CD8-positive, alpha-beta memory T cell (primary cell): ENCODE measurements around the gene ACTRT2. TPM values are rescaled to one million over a fixed set of nuclear protein-coding genes. Genes with fewer than 3 reads are reported as not detected.

Experiments
- CTCF ChIA-PET: fragments of 350-600 bp; sonication (Branson Sonifier 250); formaldehyde crosslinking; loops from one replicate; lab custom pipeline; 2021; ENCODE audit warnings: antibody characterized with exemption; lab: Charles Lee
- POLR2A ChIA-PET: fragments of 350-600 bp; sonication (Branson Sonifier 250); formaldehyde crosslinking; loops from one replicate; lab custom pipeline; 2021; ENCODE audit warnings: antibody characterized with exemption; lab: Charles Lee
- DNase-seq, 5 donors: peaks; one replicate each; pipeline versions ENCODE4 v3.0.0 to v3.0.0-alpha.2; 2020 to 2022; ENCODE audit warnings: mixed read lengths in 1 of 5
- H3K27ac ChIP-seq: one replicate; pipeline ENCODE4 v1.7.0; 2013; ENCODE audit warnings: low read depth, mild to moderate bottlenecking, low read length, moderate library complexity
- H3K27me3 ChIP-seq: 2 replicates; pipeline ENCODE4 v1.7.0; 2013; ENCODE audit warnings: low read length, mild to moderate bottlenecking; ENCODE audit not compliant: insufficient read depth, poor library complexity, severe bottlenecking
- H3K36me3 ChIP-seq: 2 replicates; pipeline ENCODE4 v1.7.0; 2013; ENCODE audit warnings: mild to moderate bottlenecking, low read length, moderate library complexity; ENCODE audit not compliant: insufficient read depth
- H3K4me1 ChIP-seq: 2 replicates; pipeline ENCODE4 v1.7.0; 2013; ENCODE audit warnings: mild to moderate bottlenecking, low read length, moderate library complexity; ENCODE audit not compliant: insufficient read depth
- H3K4me3 ChIP-seq: 2 replicates; pipeline ENCODE4 v1.7.0; 2013; ENCODE audit warnings: mild to moderate bottlenecking, low read length
- H3K9me3 ChIP-seq: 2 replicates; pipeline ENCODE4 v1.7.0; 2013; ENCODE audit warnings: mild to moderate bottlenecking, low read length
- H3K27ac Mint-ChIP-seq, 8 donors: one replicate each; pipeline ENCODE4 v1.8.0; 2020 to 2021; ENCODE audit warnings: mixed read lengths in 8 of 8, mild to moderate bottlenecking in 6 of 8, inconsistent platforms in 3 of 8, moderate library complexity in 3 of 8
- H3K27me3 Mint-ChIP-seq, 2 donors: one replicate each; pipeline ENCODE4 v1.8.0; 2020 to 2021; ENCODE audit warnings: mixed read lengths in 2 of 2, mild to moderate bottlenecking in 1 of 2, moderate library complexity in 1 of 2
- H3K36me3 Mint-ChIP-seq, 3 donors: one replicate each; pipeline ENCODE4 v1.8.0; 2020 to 2021; ENCODE audit warnings: mixed read lengths in 3 of 3, inconsistent platforms in 1 of 3, mild to moderate bottlenecking in 1 of 3
- H3K4me1 Mint-ChIP-seq, 3 donors: one replicate each; pipeline ENCODE4 v1.8.0; 2020 to 2021; ENCODE audit warnings: mixed read lengths in 3 of 3, inconsistent platforms in 1 of 3, mild to moderate bottlenecking in 1 of 3
- H3K4me3 Mint-ChIP-seq, 7 donors: one replicate each; pipeline ENCODE4 v1.8.0; 2020 to 2021; ENCODE audit warnings: mixed read lengths in 7 of 7, mild to moderate bottlenecking in 6 of 7, moderate library complexity in 4 of 7, inconsistent platforms in 2 of 7
- H3K9me3 Mint-ChIP-seq, 5 donors: one replicate each; pipeline ENCODE4 v1.8.0; 2020 to 2022; ENCODE audit warnings: mixed read lengths in 5 of 5, mild to moderate bottlenecking in 3 of 5, moderate library complexity in 2 of 5, inconsistent platforms in 1 of 5
- polyA plus RNA-seq: library from polyadenylated mRNA; unstranded; fragments of 300-500 nt; fragmentation: Illumina TruSeq; gene quantifications from one replicate; pipeline ENCODE4 v1.2.3, GENCODE V29; 2021
- total RNA-seq, 2 experiments: library from RNA; stranded (reverse); gene quantifications; one replicate each; pipeline ENCODE4 v1.2.3, GENCODE V29; 2021

The ACTRT2 gene
- total and polyA plus RNA-seq, 3 experiments from 2014 or later, result not detected

DNA sequence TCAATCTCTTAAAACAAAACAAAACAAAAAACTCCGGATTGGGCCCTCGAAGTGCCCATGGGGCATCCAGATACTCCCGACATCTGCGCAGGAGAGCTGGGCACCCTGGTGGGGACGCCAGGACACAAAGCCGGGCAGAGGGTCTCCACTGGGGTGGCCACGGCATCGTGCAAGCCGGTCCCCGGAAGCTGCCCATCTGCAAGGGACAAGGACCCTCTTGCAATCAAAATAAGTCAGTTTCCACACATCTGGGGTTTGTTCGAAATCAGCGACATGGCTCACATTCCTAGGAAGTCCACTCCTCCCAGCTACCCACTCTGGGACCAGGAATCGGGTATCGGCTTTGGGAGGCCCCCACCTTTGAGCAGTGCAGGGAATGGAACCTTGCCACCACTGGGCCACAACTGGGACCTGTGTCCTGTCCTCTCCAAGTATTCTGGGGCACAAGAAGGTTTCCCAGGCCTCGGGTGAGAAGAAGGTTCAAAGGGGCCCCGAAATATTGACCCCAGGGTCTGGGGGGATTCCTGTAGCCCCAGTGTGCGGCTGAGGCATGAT is 43.1 kb downstream of the ACTRT2 start:
- H3K27me3 Mint-ChIP-seq, result peaks cover 2 to 17% of the 10 kb centered on the region in 2 donors
- Histone ChIP-seq H3K4me3 (no peak overlapping the region), H3K9me3 (no peaks in the 10 kb centered on the region), H3K4me1 (no peaks in the 10 kb centered on the region), H3K27ac (no peak overlapping the region), H3K36me3 (no peaks in the 10 kb centered on the region), H3K27me3 (no peaks in the 10 kb centered on the region)
- H3K36me3 Mint-ChIP-seq, result no peaks in the 10 kb centered on the region
- H3K4me3 Mint-ChIP-seq, result no peak overlapping the region
- ChIA-PET POLR2A (no interaction called here), CTCF (no interaction called here)
- H3K9me3 Mint-ChIP-seq, result no peaks in the 10 kb centered on the region
- no peak overlapping the region for H3K27ac Mint-ChIP-seq
- DNase-seq, result peak in 1 of 5 donors; percentile 15
- peaks cover 1 to 4% (median 3%) of the 10 kb centered on the region in 3 donors for H3K4me1 Mint-ChIP-seq

DNA sequence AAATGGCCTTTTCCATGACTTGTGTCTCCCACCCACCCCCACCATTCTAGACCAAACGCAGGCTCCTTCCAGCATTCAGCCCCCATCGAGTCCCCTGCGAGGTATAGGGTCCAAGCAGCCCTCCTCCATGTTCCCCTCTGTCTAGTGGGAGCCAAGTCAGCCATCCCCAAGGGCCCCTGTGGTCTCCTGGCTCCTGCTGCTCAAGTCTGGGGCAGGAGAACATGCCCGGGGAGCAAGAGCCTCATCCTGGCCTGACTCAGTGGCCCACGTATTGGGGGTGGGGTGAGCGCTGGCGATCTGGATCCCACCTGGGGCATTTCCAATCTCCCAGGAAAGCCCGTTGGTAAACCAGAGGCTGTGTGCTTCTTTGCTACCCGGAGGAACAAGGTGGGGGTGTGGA is 43.6 kb downstream of the ACTRT2 start:
- H3K27ac ChIP-seq, result no peak overlapping the region
- Mint-ChIP-seq H3K9me3 (no peaks in the 10 kb centered on the region), H3K27me3 (peaks cover 2 to 17% of the 10 kb centered on the region in 2 donors), H3K36me3 (no peaks in the 10 kb centered on the region), H3K27ac (no peak overlapping the region), H3K4me1 (peaks cover 1 to 4% (median 3%) of the 10 kb centered on the region in 3 donors), H3K4me3 (peak overlapping the region in 1 of 7 donors; percentile 8)
- ChIA-PET POLR2A (no interaction called here), CTCF (no interaction called here)
- no peak overlapping the region for H3K4me3 ChIP-seq
- H3K27me3 ChIP-seq, result no peaks in the 10 kb centered on the region
- H3K36me3 ChIP-seq, result no peaks in the 10 kb centered on the region
- H3K9me3 ChIP-seq, result no peaks in the 10 kb centered on the region
- H3K4me1 ChIP-seq, result no peaks in the 10 kb centered on the region
- peak in 1 of 5 donors; percentile 40 for DNase-seq

GRCh38 chr1:3065396-3065795 is 44.1 kb downstream of the ACTRT2 start:
- Histone ChIP-seq H3K27ac (no peak overlapping the region), H3K9me3 (no peaks in the 10 kb centered on the region), H3K36me3 (no peaks in the 10 kb centered on the region), H3K4me3 (no peak overlapping the region), H3K27me3 (no peaks in the 10 kb centered on the region), H3K4me1 (no peaks in the 10 kb centered on the region)
- peaks cover 2 to 17% of the 10 kb centered on the region in 2 donors for H3K27me3 Mint-ChIP-seq
- no peaks in the 10 kb centered on the region for H3K9me3 Mint-ChIP-seq
- CTCF ChIA-PET, result no interaction called here
- no peaks in the 10 kb centered on the region for H3K36me3 Mint-ChIP-seq
- no peak overlapping the region for H3K4me3 Mint-ChIP-seq
- H3K4me1 Mint-ChIP-seq, result peaks cover 1 to 4% (median 3%) of the 10 kb centered on the region in 3 donors
- peak in 1 of 5 donors; percentile 8 for DNase-seq
- H3K27ac Mint-ChIP-seq, result no peak overlapping the region
- POLR2A ChIA-PET, result no interaction called here

DNA sequence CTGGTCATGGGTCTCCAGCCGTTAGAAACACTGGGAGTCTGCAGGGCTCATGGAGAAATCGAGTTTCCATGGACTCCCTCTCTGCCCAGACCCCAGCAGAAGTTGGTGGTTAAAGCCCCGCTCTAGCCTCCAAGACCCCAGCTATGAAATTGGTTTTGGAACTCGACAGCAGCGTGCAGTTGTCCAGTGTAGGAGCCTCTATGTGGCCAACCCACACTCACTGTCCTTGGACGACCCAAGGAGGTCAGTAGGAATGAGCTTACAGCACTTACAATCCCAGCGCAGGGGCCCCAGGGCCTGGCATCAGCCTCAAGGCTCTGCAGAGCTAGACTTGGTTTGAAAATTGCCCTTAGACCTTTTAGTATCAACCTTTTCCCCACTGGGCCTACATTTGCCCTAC is 44.5 kb downstream of the ACTRT2 start:
- H3K36me3 ChIP-seq, result no peaks in the 10 kb centered on the region
- H3K27ac ChIP-seq, result no peak overlapping the region
- Mint-ChIP-seq H3K27me3 (peaks cover 2 to 15% of the 10 kb centered on the region in 2 donors), H3K4me1 (peaks cover 1 to 4% (median 3%) of the 10 kb centered on the region in 3 donors), H3K36me3 (no peaks in the 10 kb centered on the region), H3K27ac (no peak overlapping the region), H3K9me3 (no peaks in the 10 kb centered on the region), H3K4me3 (peak overlapping the region in 1 of 7 donors; percentile 40)
- ChIA-PET CTCF (no interaction called here), POLR2A (no interaction called here)
- H3K27me3 ChIP-seq, result no peaks in the 10 kb centered on the region
- no peaks in the 10 kb centered on the region for H3K9me3 ChIP-seq
- H3K4me3 ChIP-seq, result no peak overlapping the region
- DNase-seq, result peak in 1 of 5 donors; percentile 6
- no peaks in the 10 kb centered on the region for H3K4me1 ChIP-seq

GRCh38 chr1:3066250-3066711 is 45.0 kb downstream of the ACTRT2 start:
- DNase-seq, result peak in 1 of 5 donors; percentile 33
- Histone ChIP-seq H3K4me1 (no peaks in the 10 kb centered on the region), H3K4me3 (no peak overlapping the region), H3K27me3 (no peaks in the 10 kb centered on the region), H3K9me3 (no peaks in the 10 kb centered on the region), H3K36me3 (no peaks in the 10 kb centered on the region), H3K27ac (no peak overlapping the region)
- H3K9me3 Mint-ChIP-seq, result no peaks in the 10 kb centered on the region
- no peaks in the 10 kb centered on the region for H3K36me3 Mint-ChIP-seq
- peak overlapping the region in 1 of 7 donors; percentile 40 for H3K4me3 Mint-ChIP-seq
- POLR2A ChIA-PET, result no interaction called here
- H3K4me1 Mint-ChIP-seq, result peaks cover 1 to 4% (median 3%) of the 10 kb centered on the region in 3 donors
- no peak overlapping the region for H3K27ac Mint-ChIP-seq
- CTCF ChIA-PET, result no interaction called here
- H3K27me3 Mint-ChIP-seq, result peaks cover 2 to 15% of the 10 kb centered on the region in 2 donors

- Mint-ChIP-seq H3K9me3 (no peaks in the 10 kb centered on the region), H3K36me3 (no peaks in the 10 kb centered on the region), H3K27ac (no peak overlapping the region), H3K27me3 (peaks cover 3 to 15% of the 10 kb centered on the region in 2 donors), H3K4me1 (peaks cover 1 to 4% (median 3%) of the 10 kb centered on the region in 3 donors), H3K4me3 (no peak overlapping the region)
- DNase-seq, result peak in 1 of 5 donors; percentile 36
- H3K4me3 ChIP-seq, result no peak overlapping the region
- H3K9me3 ChIP-seq, result no peaks in the 10 kb centered on the region
- no peaks in the 10 kb centered on the region for H3K36me3 ChIP-seq
- H3K27me3 ChIP-seq, result peaks cover 3% of the 10 kb centered on the region
- POLR2A ChIA-PET, result no interaction called here
- H3K4me1 ChIP-seq, result no peaks in the 10 kb centered on the region
- H3K27ac ChIP-seq, result no peak overlapping the region
- CTCF ChIA-PET, result no interaction called here
These were observed 45.6 kb downstream of the ACTRT2 start for GRCh38 chr1:3066826-3067225.

DNA sequence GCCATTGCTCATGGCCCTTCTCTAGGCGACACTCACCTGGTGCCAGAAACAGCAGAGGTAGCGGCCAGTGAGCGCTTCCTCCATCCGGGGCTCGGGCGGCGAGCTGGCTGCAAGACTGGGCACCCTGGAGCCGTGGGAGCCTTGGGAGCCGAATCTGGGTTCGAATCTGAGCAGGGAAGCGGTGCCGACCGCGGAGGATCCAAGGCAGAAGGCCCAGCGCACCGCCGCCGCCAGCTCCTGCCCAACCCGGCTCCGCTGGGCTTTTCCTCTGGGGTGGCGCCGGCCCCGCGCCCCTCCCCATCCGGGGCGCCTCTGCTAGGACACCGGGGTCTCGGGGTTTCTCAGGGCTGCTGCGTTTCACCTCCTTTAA is 46.0 kb downstream of the ACTRT2 start:
- H3K27ac ChIP-seq, result no peak overlapping the region
- DNase-seq, result peak in 1 of 5 donors; percentile 43
- peak overlapping the region in 2 of 7 donors; percentile 15 for H3K4me3 Mint-ChIP-seq

DNA sequence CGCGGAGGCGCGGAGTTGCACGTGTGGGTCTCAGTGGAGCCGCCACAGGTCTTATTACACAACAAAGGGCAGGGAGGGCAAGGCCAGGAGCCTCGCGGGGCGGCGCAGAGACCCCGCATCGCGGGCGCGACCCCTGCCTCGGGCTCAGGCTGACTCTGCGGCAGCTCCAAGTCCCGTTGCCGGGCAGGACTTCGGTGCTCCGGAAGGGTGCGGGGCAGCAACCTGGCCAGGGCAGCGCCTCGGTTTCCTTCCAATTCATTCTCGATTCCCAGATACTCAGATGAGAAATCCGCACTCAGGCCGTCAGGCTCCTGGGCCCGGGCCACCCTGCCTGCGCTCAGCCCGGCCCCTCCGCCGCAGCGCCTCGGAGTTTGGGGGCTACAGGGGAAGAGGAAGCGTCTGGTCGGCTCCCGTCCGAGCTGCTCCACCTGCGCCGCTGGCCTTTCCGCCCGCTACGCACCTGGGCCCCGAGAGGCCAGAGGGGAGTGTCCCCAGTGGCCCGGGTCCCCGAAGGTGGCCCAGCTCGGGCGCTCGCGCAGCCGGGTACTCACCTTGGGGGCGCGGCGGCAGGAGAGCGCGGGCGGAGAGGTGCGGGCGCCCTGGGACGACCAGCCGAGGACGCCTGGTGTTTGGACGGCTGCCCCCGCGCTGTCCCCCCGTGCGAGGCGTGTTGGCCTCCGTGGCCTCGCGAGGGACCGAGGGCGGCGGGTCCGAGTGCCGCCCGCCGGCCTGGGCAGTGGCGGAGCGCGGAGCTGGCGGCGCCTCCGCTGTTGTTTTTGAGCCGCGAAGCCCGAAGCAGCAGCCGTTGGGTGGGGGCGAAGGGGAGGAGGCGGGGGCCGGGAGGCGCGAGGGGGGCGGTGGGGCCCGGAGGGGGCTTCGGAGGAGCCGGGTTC is 46.6 kb downstream of the ACTRT2 start:
- CTCF ChIA-PET, result no interaction called here
- DNase-seq, result peak in 1 of 5 donors; percentile 34
- Histone ChIP-seq H3K4me3 (no peak overlapping the region), H3K27ac (no peak overlapping the region), H3K9me3 (no peaks in the 10 kb centered on the region), H3K4me1 (no peaks in the 10 kb centered on the region), H3K27me3 (peaks cover 8% of the 10 kb centered on the region), H3K36me3 (no peaks in the 10 kb centered on the region)
- POLR2A ChIA-PET, result no interaction called here
- Mint-ChIP-seq H3K36me3 (no peaks in the 10 kb centered on the region), H3K27ac (no peak overlapping the region), H3K9me3 (no peaks in the 10 kb centered on the region), H3K27me3 (peaks cover 9 to 22% of the 10 kb centered on the region in 2 donors), H3K4me3 (peak overlapping the region in 1 of 7 donors; percentile 15), H3K4me1 (peaks cover 1 to 4% (median 3%) of the 10 kb centered on the region in 3 donors)

More for the DNA sequence above, 46.0 kb downstream of the ACTRT2 start:
- no peaks in the 10 kb centered on the region for H3K9me3 ChIP-seq
- peaks cover 5% of the 10 kb centered on the region for H3K27me3 ChIP-seq
- H3K4me3 ChIP-seq, result no peak overlapping the region
- no peaks in the 10 kb centered on the region for H3K9me3 Mint-ChIP-seq
- no peaks in the 10 kb centered on the region for H3K4me1 ChIP-seq
- H3K4me1 Mint-ChIP-seq, result peaks cover 1 to 4% (median 3%) of the 10 kb centered on the region in 3 donors
- no peaks in the 10 kb centered on the region for H3K36me3 Mint-ChIP-seq
- no peak overlapping the region for H3K27ac Mint-ChIP-seq
- peaks cover 8 to 20% of the 10 kb centered on the region in 2 donors for H3K27me3 Mint-ChIP-seq
- POLR2A ChIA-PET, result no interaction called here
- CTCF ChIA-PET, result no interaction called here
- no peaks in the 10 kb centered on the region for H3K36me3 ChIP-seq
